ENCODE data around the gene SLC13A4. TPM values are rescaled to one million over a fixed set of nuclear protein-coding genes. Genes with fewer than 3 reads are reported as not detected.

SLC13A4 gene
- total and polyA plus RNA-seq, 4 donors: 0.01 to 0.17 (median 0.10) TPM

- Histone ChIP-seq H3K9ac (ENCODE audit: low read depth in 1 of 2, low read length in 2 of 2) (no peak overlapping the region), H3K4me3 (ENCODE audit: low read depth in 1 of 3, low read length in 3 of 3) (no peak overlapping the region), H3K9me3 (ENCODE audit: control insufficient read depth in 4 of 4, low read length in 3 of 4) (no peaks in the 10 kb centered on the region), H3K27me3 (ENCODE audit: control insufficient read depth in 4 of 4, insufficient read depth in 4 of 4, low read length in 3 of 4) (no peaks in the 10 kb centered on the region), H3K27ac (ENCODE audit: low read depth in 1 of 2, low read length in 2 of 2) (no peak overlapping the region), H3K4me1 (ENCODE audit: control insufficient read depth in 4 of 4, insufficient read depth in 4 of 4, low read length in 3 of 4) (no peaks in the 10 kb centered on the region), H3K36me3 (ENCODE audit: control insufficient read depth in 4 of 4, insufficient read depth in 3 of 4, low read depth in 1 of 4, low read length in 3 of 4) (no peaks in the 10 kb centered on the region)
- no peak for DNase-seq (ENCODE audit: low spot score)
- TF ChIP-seq, protein P1, sequence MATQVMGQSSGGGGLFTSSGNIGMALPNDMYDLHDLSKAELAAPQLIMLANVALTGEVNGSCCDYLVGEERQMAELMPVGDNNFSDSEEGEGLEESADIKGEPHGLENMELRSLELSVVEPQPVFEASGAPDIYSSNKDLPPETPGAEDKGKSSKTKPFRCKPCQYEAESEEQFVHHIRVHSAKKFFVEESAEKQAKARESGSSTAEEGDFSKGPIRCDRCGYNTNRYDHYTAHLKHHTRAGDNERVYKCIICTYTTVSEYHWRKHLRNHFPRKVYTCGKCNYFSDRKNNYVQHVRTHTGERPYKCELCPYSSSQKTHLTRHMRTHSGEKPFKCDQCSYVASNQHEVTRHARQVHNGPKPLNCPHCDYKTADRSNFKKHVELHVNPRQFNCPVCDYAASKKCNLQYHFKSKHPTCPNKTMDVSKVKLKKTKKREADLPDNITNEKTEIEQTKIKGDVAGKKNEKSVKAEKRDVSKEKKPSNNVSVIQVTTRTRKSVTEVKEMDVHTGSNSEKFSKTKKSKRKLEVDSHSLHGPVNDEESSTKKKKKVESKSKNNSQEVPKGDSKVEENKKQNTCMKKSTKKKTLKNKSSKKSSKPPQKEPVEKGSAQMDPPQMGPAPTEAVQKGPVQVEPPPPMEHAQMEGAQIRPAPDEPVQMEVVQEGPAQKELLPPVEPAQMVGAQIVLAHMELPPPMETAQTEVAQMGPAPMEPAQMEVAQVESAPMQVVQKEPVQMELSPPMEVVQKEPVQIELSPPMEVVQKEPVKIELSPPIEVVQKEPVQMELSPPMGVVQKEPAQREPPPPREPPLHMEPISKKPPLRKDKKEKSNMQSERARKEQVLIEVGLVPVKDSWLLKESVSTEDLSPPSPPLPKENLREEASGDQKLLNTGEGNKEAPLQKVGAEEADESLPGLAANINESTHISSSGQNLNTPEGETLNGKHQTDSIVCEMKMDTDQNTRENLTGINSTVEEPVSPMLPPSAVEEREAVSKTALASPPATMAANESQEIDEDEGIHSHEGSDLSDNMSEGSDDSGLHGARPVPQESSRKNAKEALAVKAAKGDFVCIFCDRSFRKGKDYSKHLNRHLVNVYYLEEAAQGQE (IDR thresholded peaks at IDR 0.05): no peak
- TF ChIP-seq SP1 (IDR thresholded peaks at IDR 0.05) (no peak), HNF4G (IDR thresholded peaks at IDR 0.05) (no peak), JUND (IDR thresholded peaks at IDR 0.05) (no peak), TAF1 (conservative IDR thresholded peaks at IDR 0.05) (no peak), FOXA1 (IDR thresholded peaks at IDR 0.05) (no peak), FOXA2 (IDR thresholded peaks at IDR 0.05) (no peak)
- TF ChIP-seq, protein P2, sequence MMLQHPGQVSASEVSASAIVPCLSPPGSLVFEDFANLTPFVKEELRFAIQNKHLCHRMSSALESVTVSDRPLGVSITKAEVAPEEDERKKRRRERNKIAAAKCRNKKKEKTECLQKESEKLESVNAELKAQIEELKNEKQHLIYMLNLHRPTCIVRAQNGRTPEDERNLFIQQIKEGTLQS (IDR thresholded peaks at IDR 0.05): no peak
- WGBS: 42% methylated on average over 2 of the region's 2 CpGs
Observed at GRCh38 chr7:135719688-135720087, 8.3 kb downstream of the SLC13A4 start.

DNA sequence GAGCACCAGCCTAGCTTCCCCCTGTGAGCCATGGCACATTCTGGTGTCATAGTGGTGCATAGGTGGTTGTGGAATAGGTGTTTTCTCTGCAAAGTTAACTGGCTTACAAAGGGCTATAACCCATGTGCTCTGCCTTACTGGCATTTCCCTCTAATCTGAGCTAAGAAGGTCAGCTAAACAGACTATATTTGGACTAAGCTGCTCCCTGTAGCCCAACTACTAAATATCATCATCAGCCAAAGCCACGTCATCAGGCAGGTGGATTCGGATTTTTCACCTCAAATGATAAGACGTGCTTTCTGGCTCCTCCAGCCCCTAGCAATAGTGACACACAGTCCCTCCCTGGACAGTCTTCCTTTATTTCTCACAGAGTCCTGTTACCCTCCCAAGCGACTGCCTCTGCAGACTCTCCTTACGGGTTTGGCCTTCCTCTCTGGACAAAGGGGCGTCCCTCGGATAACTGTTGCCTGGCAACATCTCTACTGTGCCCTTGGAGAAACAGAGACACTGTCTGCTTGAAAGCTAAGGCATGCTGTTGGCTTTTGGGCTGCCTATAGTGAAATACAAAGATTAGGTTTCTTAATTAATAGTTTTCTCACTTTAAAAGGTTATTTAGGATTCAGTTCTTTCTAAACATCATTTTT is 9.1 kb downstream of the SLC13A4 start:
- Histone ChIP-seq H3K36me3 (ENCODE audit: control insufficient read depth in 4 of 4, insufficient read depth in 3 of 4, low read depth in 1 of 4, low read length in 3 of 4) (no peaks in the 10 kb centered on the region), H3K9ac (ENCODE audit: low read depth in 1 of 2, low read length in 2 of 2) (no peak overlapping the region), H3K27me3 (ENCODE audit: control insufficient read depth in 4 of 4, insufficient read depth in 4 of 4, low read length in 3 of 4) (no peaks in the 10 kb centered on the region), H3K27ac (ENCODE audit: low read depth in 1 of 2, low read length in 2 of 2) (no peak overlapping the region), H3K4me3 (ENCODE audit: low read depth in 1 of 3, low read length in 3 of 3) (no peak overlapping the region), H3K4me1 (ENCODE audit: control insufficient read depth in 4 of 4, insufficient read depth in 4 of 4, low read length in 3 of 4) (no peaks in the 10 kb centered on the region), H3K9me3 (ENCODE audit: control insufficient read depth in 4 of 4, low read length in 3 of 4) (no peaks in the 10 kb centered on the region)
- 55% methylated on average over 7 of the region's 7 CpGs for WGBS
- no peak for DNase-seq (ENCODE audit: low spot score)
- TF ChIP-seq YY1 (IDR thresholded peaks at IDR 0.05) (no peak), RXRA (IDR thresholded peaks at IDR 0.05) (no peak), HNF4G (IDR thresholded peaks at IDR 0.05) (no peak), GABPA (IDR thresholded peaks at IDR 0.05 in 1 of 2, conservative IDR thresholded peaks at IDR 0.05 in 1 of 2) (no peak), RAD21 (IDR thresholded peaks at IDR 0.05) (no peak), EGR1 (IDR thresholded peaks at IDR 0.05; ENCODE audit: low read depth in 2 of 2) (no peak), FOXA2 (IDR thresholded peaks at IDR 0.05) (no peak), TAF1 (conservative IDR thresholded peaks at IDR 0.05) (no peak), SP1 (IDR thresholded peaks at IDR 0.05) (no peak), FOXA1 (IDR thresholded peaks at IDR 0.05) (no peak)
- TF ChIP-seq, protein P1 (IDR thresholded peaks at IDR 0.05): no peak
- TF ChIP-seq, protein P2 (IDR thresholded peaks at IDR 0.05): no peak
- TF ChIP-seq, protein P3, sequence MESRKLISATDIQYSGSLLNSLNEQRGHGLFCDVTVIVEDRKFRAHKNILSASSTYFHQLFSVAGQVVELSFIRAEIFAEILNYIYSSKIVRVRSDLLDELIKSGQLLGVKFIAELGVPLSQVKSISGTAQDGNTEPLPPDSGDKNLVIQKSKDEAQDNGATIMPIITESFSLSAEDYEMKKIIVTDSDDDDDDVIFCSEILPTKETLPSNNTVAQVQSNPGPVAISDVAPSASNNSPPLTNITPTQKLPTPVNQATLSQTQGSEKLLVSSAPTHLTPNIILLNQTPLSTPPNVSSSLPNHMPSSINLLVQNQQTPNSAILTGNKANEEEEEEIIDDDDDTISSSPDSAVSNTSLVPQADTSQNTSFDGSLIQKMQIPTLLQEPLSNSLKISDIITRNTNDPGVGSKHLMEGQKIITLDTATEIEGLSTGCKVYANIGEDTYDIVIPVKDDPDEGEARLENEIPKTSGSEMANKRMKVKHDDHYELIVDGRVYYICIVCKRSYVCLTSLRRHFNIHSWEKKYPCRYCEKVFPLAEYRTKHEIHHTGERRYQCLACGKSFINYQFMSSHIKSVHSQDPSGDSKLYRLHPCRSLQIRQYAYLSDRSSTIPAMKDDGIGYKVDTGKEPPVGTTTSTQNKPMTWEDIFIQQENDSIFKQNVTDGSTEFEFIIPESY (IDR thresholded peaks at IDR 0.05): no peak
- TF ChIP-seq, protein P4, sequence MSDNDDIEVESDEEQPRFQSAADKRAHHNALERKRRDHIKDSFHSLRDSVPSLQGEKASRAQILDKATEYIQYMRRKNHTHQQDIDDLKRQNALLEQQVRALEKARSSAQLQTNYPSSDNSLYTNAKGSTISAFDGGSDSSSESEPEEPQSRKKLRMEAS (IDR thresholded peaks at IDR 0.05): no peak

Measured in liver (tissue), 9 donors.